Keratinocyte (primary cell): Measurements from ENCODE around the gene TARP.

Experiments used
- DNase-seq: peaks from one replicate; pipeline ENCODE4 v3.0.0-alpha.2; 2011; ENCODE audit warnings: low read depth, missing footprints, low spot score
- FAIRE-seq: peaks from 2 replicates; lab custom pipeline; 2011; peaks lifted over from hg19 to GRCh38; lab: Jason Lieb, UNC
- H2AFZ ChIP-seq: 2 replicates; pipeline ENCODE4 v1.6.0; 2012; ENCODE audit warnings: low read length, control low read depth, inconsistent platforms; ENCODE audit not compliant: control insufficient read depth
- H3K27ac ChIP-seq: 2 replicates; pipeline ENCODE4 v1.5.1; 2011; ENCODE audit warnings: low read length; ENCODE audit not compliant: control insufficient read depth, insufficient read depth
- H3K27me3 ChIP-seq: 3 replicates; pipeline ENCODE4 v1.6.0; 2011; ENCODE audit warnings: low read length; ENCODE audit not compliant: control insufficient read depth, insufficient read depth; ENCODE audit errors: extremely low read depth
- H3K36me3 ChIP-seq, 2 experiments: 2 replicates in 1 of 2; 3 replicates in 1 of 2; pipeline ENCODE4 v1.5.1; 2011; ENCODE audit warnings: low read length in 2 of 2, mild to moderate bottlenecking in 1 of 2; ENCODE audit not compliant: control insufficient read depth in 2 of 2, insufficient read depth in 2 of 2; ENCODE audit errors: extremely low read depth in 1 of 2
- H3K4me1 ChIP-seq: 3 replicates; pipeline ENCODE4 v1.5.1; 2011; ENCODE audit warnings: low read length; ENCODE audit not compliant: control insufficient read depth, insufficient read depth; ENCODE audit errors: extremely low read depth
- H3K4me2 ChIP-seq: 3 replicates; pipeline ENCODE4 v1.6.0; 2011; ENCODE audit warnings: low read depth, low read length; ENCODE audit not compliant: control insufficient read depth, insufficient read depth; ENCODE audit errors: extremely low read depth
- H3K4me3 ChIP-seq, 3 experiments: fragments of 200-600 bp in 1 of 3; sonication (generic) in 1 of 3; 2 replicates in 2 of 3; 3 replicates in 1 of 3; pipeline ENCODE4 v1.5.1; 2011 to 2016; ENCODE audit warnings: low read length in 3 of 3, mild to moderate bottlenecking in 3 of 3, control low read depth in 2 of 3, inconsistent platforms in 1 of 3, low read depth in 1 of 3, mixed read lengths in 1 of 3, mixed run types in 1 of 3, moderate library complexity in 1 of 3; ENCODE audit not compliant: control insufficient read depth in 2 of 3, insufficient read depth in 2 of 3; ENCODE audit errors: extremely low read depth in 1 of 3
- H3K79me2 ChIP-seq: 2 replicates; pipeline ENCODE4 v1.6.0; 2012; ENCODE audit warnings: low read length; ENCODE audit not compliant: control insufficient read depth, insufficient read depth
- H3K9ac ChIP-seq: 3 replicates; pipeline ENCODE4 v1.6.0; 2011; ENCODE audit warnings: low read length; ENCODE audit not compliant: control insufficient read depth, insufficient read depth; ENCODE audit errors: extremely low read depth
- H3K9me1 ChIP-seq: 3 replicates; pipeline ENCODE4 v1.6.0; 2011; ENCODE audit warnings: low read length; ENCODE audit not compliant: control insufficient read depth, insufficient read depth; ENCODE audit errors: extremely low read depth
- H3K9me3 ChIP-seq: 2 replicates; pipeline ENCODE4 v1.5.1; 2012; ENCODE audit warnings: low read depth, low read length; ENCODE audit not compliant: control insufficient read depth
- H4K20me1 ChIP-seq: 3 replicates; pipeline ENCODE4 v1.6.0; 2011; ENCODE audit warnings: low read length; ENCODE audit not compliant: control insufficient read depth, insufficient read depth; ENCODE audit errors: extremely low read depth
- EZH2 ChIP-seq: IDR thresholded peaks from one replicate; pipeline ENCODE4 v1.6.1; 2012; ENCODE audit warnings: inconsistent platforms, mild to moderate bottlenecking, low read length, moderate library complexity
- dilution Hi-C: fragments of 300-500 bp; cut with MboI; formaldehyde crosslinking; loops from one replicate; pipeline ENCODE4 v1.7.0; 2020; ENCODE audit warnings: low sequenced_read_pairs; ENCODE audit not compliant: extremely low pct_ligation_motif_present
- TF ChIP-seq, protein P1 (sequence below), 3 experiments: IDR thresholded peaks in 1 of 3; conservative IDR thresholded peaks in 1 of 3; optimal IDR thresholded peaks in 1 of 3; 2 replicates in 2 of 3; 3 replicates in 1 of 3; pipeline versions ENCODE3 to v1.5.1; 2011; ENCODE audit warnings: low read length in 3 of 3, mild to moderate bottlenecking in 3 of 3, moderate library complexity in 2 of 3, control low read depth in 1 of 3, inconsistent platforms in 1 of 3; ENCODE audit not compliant: insufficient read depth in 2 of 3; ENCODE audit errors: extremely low read depth in 1 of 3

Gene TARP

DNA sequence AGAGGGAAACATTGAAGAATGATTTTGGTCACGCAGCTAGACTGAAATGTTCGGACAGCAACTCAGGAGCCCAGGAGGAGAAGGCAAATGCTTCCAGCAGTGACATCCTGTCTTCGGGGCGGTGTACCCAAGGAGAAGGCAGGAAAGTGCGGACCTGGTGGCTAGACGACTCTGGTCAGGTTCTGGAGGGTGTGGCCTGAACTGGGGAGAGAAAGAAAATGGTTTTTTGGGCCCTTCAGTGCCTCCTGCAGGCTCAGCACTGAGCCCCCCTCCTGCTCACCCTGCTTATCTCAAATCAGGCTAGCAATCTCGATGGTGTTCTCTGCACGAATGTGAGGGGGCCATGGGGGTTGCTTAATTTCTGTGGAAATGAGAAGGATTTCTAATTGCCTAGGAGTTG, 26.7 kb upstream of the TARP start:
- dilution Hi-C loops, result no loop called here
- no peak overlapping the region for H3K27ac ChIP-seq
- H3K9me1 ChIP-seq, result no peaks in the 10 kb centered on the region
- H4K20me1 ChIP-seq, result no peaks in the 10 kb centered on the region
- TF ChIP-seq, protein P1, sequence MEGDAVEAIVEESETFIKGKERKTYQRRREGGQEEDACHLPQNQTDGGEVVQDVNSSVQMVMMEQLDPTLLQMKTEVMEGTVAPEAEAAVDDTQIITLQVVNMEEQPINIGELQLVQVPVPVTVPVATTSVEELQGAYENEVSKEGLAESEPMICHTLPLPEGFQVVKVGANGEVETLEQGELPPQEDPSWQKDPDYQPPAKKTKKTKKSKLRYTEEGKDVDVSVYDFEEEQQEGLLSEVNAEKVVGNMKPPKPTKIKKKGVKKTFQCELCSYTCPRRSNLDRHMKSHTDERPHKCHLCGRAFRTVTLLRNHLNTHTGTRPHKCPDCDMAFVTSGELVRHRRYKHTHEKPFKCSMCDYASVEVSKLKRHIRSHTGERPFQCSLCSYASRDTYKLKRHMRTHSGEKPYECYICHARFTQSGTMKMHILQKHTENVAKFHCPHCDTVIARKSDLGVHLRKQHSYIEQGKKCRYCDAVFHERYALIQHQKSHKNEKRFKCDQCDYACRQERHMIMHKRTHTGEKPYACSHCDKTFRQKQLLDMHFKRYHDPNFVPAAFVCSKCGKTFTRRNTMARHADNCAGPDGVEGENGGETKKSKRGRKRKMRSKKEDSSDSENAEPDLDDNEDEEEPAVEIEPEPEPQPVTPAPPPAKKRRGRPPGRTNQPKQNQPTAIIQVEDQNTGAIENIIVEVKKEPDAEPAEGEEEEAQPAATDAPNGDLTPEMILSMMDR (optimal IDR thresholded peaks at IDR 0.05 in 1 of 3, IDR thresholded peaks at IDR 0.05 in 1 of 3, conservative IDR thresholded peaks at IDR 0.05 in 1 of 3; ENCODE audit: extremely low read depth in 1 of 3, insufficient read depth in 2 of 3, low read length in 3 of 3), result no peak
- TF ChIP-seq EZH2, result no peak
- no peak overlapping the region for H3K4me2 ChIP-seq
- DNase-seq, result no peak
- no peak overlapping the region for H2AFZ ChIP-seq
- no peaks in the 10 kb centered on the region for H3K9me3 ChIP-seq
- no peak for FAIRE-seq
- no peaks in the 10 kb centered on the region for H3K4me1 ChIP-seq
- H3K36me3 ChIP-seq, result no peaks in the 10 kb centered on the region
- H3K4me3 ChIP-seq, result no peak overlapping the region
- H3K79me2 ChIP-seq, result no peaks in the 10 kb centered on the region
- no peaks in the 10 kb centered on the region for H3K27me3 ChIP-seq
- H3K9ac ChIP-seq, result no peak overlapping the region

DNA sequence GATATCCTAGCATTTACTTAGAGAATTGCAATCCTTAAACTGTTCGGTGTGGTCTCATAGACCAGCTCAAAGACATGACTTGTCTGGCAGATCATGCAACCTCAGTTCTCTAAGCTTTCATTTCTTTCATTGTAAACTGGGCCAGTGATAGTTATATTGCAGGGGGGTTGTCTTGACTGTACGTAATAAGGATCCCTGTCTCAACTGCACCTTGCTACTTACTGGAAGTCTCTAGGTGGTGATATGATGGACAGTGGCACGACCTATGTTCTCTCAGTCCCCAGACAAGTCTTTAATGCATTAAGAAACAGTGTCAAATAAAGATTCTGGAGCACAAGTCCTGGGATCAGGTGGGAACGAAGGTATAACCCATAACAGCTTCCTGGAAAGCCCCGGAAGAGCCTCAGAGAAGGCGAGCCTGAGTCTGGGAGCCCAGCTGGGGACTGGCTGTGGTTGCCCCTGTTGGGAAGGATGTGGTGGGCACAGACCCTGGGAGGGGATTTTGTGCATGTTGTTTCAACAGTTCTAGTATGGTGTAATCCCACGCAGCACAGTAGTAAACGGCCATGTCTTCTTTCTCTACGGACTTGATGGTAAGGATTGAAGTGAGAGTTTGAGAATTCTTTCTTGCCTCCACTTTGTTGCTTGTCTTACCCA, 26.0 kb upstream of the TARP start:
- no peaks in the 10 kb centered on the region for H3K27me3 ChIP-seq
- H3K9me1 ChIP-seq, result no peaks in the 10 kb centered on the region
- H3K9me3 ChIP-seq, result no peaks in the 10 kb centered on the region
- H3K4me3 ChIP-seq, result no peak overlapping the region
- no peak overlapping the region for H3K9ac ChIP-seq
- no peaks in the 10 kb centered on the region for H3K36me3 ChIP-seq
- FAIRE-seq, result no peak
- dilution Hi-C loops, result no loop called here
- no peak overlapping the region for H3K4me2 ChIP-seq
- TF ChIP-seq, protein P1 (optimal IDR thresholded peaks at IDR 0.05 in 1 of 3, IDR thresholded peaks at IDR 0.05 in 1 of 3, conservative IDR thresholded peaks at IDR 0.05 in 1 of 3; ENCODE audit: extremely low read depth in 1 of 3, insufficient read depth in 2 of 3, low read length in 3 of 3), result no peak
- no peak for TF ChIP-seq EZH2
- no peak overlapping the region for H3K27ac ChIP-seq
- no peaks in the 10 kb centered on the region for H3K4me1 ChIP-seq
- H2AFZ ChIP-seq, result no peak overlapping the region
- no peak for DNase-seq
- no peaks in the 10 kb centered on the region for H4K20me1 ChIP-seq
- H3K79me2 ChIP-seq, result no peaks in the 10 kb centered on the region
